Measurements from ENCODE around the gene SLC35F4.

- TF ChIP-seq, protein P1, sequence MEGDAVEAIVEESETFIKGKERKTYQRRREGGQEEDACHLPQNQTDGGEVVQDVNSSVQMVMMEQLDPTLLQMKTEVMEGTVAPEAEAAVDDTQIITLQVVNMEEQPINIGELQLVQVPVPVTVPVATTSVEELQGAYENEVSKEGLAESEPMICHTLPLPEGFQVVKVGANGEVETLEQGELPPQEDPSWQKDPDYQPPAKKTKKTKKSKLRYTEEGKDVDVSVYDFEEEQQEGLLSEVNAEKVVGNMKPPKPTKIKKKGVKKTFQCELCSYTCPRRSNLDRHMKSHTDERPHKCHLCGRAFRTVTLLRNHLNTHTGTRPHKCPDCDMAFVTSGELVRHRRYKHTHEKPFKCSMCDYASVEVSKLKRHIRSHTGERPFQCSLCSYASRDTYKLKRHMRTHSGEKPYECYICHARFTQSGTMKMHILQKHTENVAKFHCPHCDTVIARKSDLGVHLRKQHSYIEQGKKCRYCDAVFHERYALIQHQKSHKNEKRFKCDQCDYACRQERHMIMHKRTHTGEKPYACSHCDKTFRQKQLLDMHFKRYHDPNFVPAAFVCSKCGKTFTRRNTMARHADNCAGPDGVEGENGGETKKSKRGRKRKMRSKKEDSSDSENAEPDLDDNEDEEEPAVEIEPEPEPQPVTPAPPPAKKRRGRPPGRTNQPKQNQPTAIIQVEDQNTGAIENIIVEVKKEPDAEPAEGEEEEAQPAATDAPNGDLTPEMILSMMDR (IDR thresholded peaks at IDR 0.05; ENCODE audit: low read length): no peak
- no peak for TF ChIP-seq EZH2 (optimal IDR thresholded peaks at IDR 0.05; ENCODE audit: low read depth, low read length)
These were observed 69.3 kb downstream of the SLC35F4 start for GRCh38 chr14:57796556-57796955.

All from MM.1S (cell line).